ENCODE data around the gene HACD3. TPM values are rescaled to one million over a fixed set of nuclear protein-coding genes. Genes with fewer than 3 reads are reported as not detected.

The HACD3 gene
- total RNA-seq, 1 experiment from 2014 or later = 118 TPM

- H3K4me1 Mint-ChIP-seq (ENCODE audit: low read depth, unreplicated experiment) = no peaks in the 10 kb centered on the region
- POLR2A ChIA-PET = interaction anchor here (1.9 kb wide), 1 partner anchor 15 kb away, joined by 5 read pairs; the partner anchor contains the start of gene INTS14
- Histone ChIP-seq H3K36me3 (ENCODE audit: control insufficient read depth, insufficient read depth, low read length) (peaks cover 2% of the 10 kb centered on the region), H3K27me3 (replicated peaks; ENCODE audit: control insufficient read depth, insufficient read depth, low read length) (no peaks in the 10 kb centered on the region), H3K9me3 (no peaks in the 10 kb centered on the region), H3K4me1 (no peaks in the 10 kb centered on the region), H3K4me3 (ENCODE audit: low read depth, low read length) (no peak overlapping the region)
- no TSS peak for BruUV-seq (replicated peaks)
- TF ChIP-seq, protein P1, sequence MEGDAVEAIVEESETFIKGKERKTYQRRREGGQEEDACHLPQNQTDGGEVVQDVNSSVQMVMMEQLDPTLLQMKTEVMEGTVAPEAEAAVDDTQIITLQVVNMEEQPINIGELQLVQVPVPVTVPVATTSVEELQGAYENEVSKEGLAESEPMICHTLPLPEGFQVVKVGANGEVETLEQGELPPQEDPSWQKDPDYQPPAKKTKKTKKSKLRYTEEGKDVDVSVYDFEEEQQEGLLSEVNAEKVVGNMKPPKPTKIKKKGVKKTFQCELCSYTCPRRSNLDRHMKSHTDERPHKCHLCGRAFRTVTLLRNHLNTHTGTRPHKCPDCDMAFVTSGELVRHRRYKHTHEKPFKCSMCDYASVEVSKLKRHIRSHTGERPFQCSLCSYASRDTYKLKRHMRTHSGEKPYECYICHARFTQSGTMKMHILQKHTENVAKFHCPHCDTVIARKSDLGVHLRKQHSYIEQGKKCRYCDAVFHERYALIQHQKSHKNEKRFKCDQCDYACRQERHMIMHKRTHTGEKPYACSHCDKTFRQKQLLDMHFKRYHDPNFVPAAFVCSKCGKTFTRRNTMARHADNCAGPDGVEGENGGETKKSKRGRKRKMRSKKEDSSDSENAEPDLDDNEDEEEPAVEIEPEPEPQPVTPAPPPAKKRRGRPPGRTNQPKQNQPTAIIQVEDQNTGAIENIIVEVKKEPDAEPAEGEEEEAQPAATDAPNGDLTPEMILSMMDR (IDR thresholded peaks at IDR 0.05; ENCODE audit: insufficient read depth in 1 of 2, low read depth in 1 of 2, low read length in 1 of 2, severe bottlenecking in 1 of 2, unreplicated experiment in 1 of 2) = peak; percentile 42 to 56
- H3K36me3 Mint-ChIP-seq (ENCODE audit: insufficient read depth, unreplicated experiment) = peaks cover 35% of the 10 kb centered on the region
- intact Hi-C loops (cut with micrococcal nuclease; ENCODE audit: unreplicated experiment) = loop anchor here (5.0 kb wide), 1 partner anchor 226 kb away; no protein-coding TSS in a partner anchor
- no peak overlapping the region for H3K4me3 Mint-ChIP-seq (ENCODE audit: unreplicated experiment)
- no peaks in the 10 kb centered on the region for H3K27me3 Mint-ChIP-seq (ENCODE audit: insufficient read depth, unreplicated experiment)
- CTCF ChIA-PET = interaction anchor here (0.5 to 1.3 kb wide), 7 partner anchors 15 to 489 kb away, joined by 3 to 9 read pairs (median 5); partner anchors contain the start of genes INTS14 and RAB11A
- H3K9me3 Mint-ChIP-seq (ENCODE audit: unreplicated experiment) = no peaks in the 10 kb centered on the region
- peak in 1 of 2 experiments; percentile 36 for DNase-seq
- no peak overlapping the region for H3K27ac Mint-ChIP-seq (ENCODE audit: unreplicated experiment)
These were observed 65.7 kb downstream of the HACD3 start for GRCh38 chr15:65595960-65596359.

GRCh38 chr15:65598468-65598867 is 68.2 kb downstream of the HACD3 start:
- Mint-ChIP-seq H3K27ac (ENCODE audit: unreplicated experiment) (no peak overlapping the region), H3K4me3 (ENCODE audit: unreplicated experiment) (no peak overlapping the region), H3K9me3 (ENCODE audit: unreplicated experiment) (no peaks in the 10 kb centered on the region), H3K36me3 (ENCODE audit: insufficient read depth, unreplicated experiment) (peaks cover 38% of the 10 kb centered on the region), H3K4me1 (ENCODE audit: low read depth, unreplicated experiment) (no peaks in the 10 kb centered on the region), H3K27me3 (ENCODE audit: insufficient read depth, unreplicated experiment) (no peaks in the 10 kb centered on the region)
- ChIA-PET POLR2A (no interaction called here), CTCF (no interaction called here)
- Histone ChIP-seq H3K4me1 (no peaks in the 10 kb centered on the region), H3K9me3 (no peaks in the 10 kb centered on the region), H3K27me3 (replicated peaks; ENCODE audit: control insufficient read depth, insufficient read depth, low read length) (no peaks in the 10 kb centered on the region), H3K36me3 (ENCODE audit: control insufficient read depth, insufficient read depth, low read length) (peaks cover 2% of the 10 kb centered on the region), H3K4me3 (ENCODE audit: low read depth, low read length) (no peak overlapping the region)
- TF ChIP-seq, protein P1 (IDR thresholded peaks at IDR 0.05; ENCODE audit: insufficient read depth in 1 of 2, low read depth in 1 of 2, low read length in 1 of 2, severe bottlenecking in 1 of 2, unreplicated experiment in 1 of 2) = no peak
- intact Hi-C loops (cut with micrococcal nuclease; ENCODE audit: unreplicated experiment) = loop anchor here (5.0 kb wide), 1 partner anchor 224 kb away; no protein-coding TSS in a partner anchor
- no peak for DNase-seq
- TSS peak; percentile 1 for BruUV-seq (replicated peaks)

DNA sequence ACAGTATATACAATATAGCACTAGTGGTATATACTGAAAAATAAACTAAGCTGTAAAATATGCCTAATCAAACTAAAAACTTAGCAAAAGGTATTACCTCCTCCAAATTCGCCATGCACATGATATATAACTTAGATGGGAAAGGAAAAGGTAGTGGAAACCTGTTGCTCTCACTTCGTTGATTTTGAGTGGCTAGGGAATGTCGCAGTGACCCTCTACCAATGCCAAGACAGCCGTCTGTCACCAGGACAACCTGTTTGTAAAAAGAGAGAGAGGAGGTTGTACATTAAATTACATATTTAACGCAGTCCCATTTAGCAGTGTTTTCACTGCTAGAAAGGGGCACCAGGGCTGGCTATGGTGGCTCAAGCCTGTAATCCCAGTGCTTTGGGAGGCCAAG is 69.4 kb downstream of the HACD3 start:
- intact Hi-C loops (cut with micrococcal nuclease; ENCODE audit: unreplicated experiment) = loop anchor here (5.0 kb wide), 1 partner anchor 223 kb away; no protein-coding TSS in a partner anchor
- POLR2A ChIA-PET = no interaction called here
- H3K4me1 Mint-ChIP-seq (ENCODE audit: low read depth, unreplicated experiment) = no peaks in the 10 kb centered on the region

More for the DNA sequence above, 69.4 kb downstream of the HACD3 start:
- Mint-ChIP-seq H3K4me3 (ENCODE audit: unreplicated experiment) (no peak overlapping the region), H3K9me3 (ENCODE audit: unreplicated experiment) (no peaks in the 10 kb centered on the region), H3K36me3 (ENCODE audit: insufficient read depth, unreplicated experiment) (peaks cover 39% of the 10 kb centered on the region), H3K27ac (ENCODE audit: unreplicated experiment) (no peak overlapping the region), H3K27me3 (ENCODE audit: insufficient read depth, unreplicated experiment) (no peaks in the 10 kb centered on the region)
- Histone ChIP-seq H3K9me3 (no peaks in the 10 kb centered on the region), H3K4me3 (ENCODE audit: low read depth, low read length) (no peak overlapping the region), H3K4me1 (no peaks in the 10 kb centered on the region), H3K36me3 (ENCODE audit: control insufficient read depth, insufficient read depth, low read length) (peaks cover 2% of the 10 kb centered on the region), H3K27me3 (replicated peaks; ENCODE audit: control insufficient read depth, insufficient read depth, low read length) (no peaks in the 10 kb centered on the region)
- TF ChIP-seq, protein P1 (IDR thresholded peaks at IDR 0.05; ENCODE audit: insufficient read depth in 1 of 2, low read depth in 1 of 2, low read length in 1 of 2, severe bottlenecking in 1 of 2, unreplicated experiment in 1 of 2) = no peak
- BruUV-seq (replicated peaks) = no TSS peak
- CTCF ChIA-PET = no interaction called here
- no peak for DNase-seq
